ENCODE results near the gene RABGAP1L.

- TF ChIP-seq CBX5 (IDR thresholded peaks at IDR 0.05; ENCODE audit: low read depth) = no peak
- peak; percentile 89; the same call in 1 of the 2 replicates for TF ChIP-seq ZBED1 (IDR thresholded peaks at IDR 0.05; ENCODE audit: borderline replicate concordance)
- TF ChIP-seq RELA (IDR thresholded peaks at IDR 0.05; ENCODE audit: borderline replicate concordance, partially characterized antibody) = no peak
- no peak for TF ChIP-seq CTCF (IDR thresholded peaks at IDR 0.05 in 2 of 3, conservative IDR thresholded peaks at IDR 0.05 in 1 of 3; ENCODE audit: control insufficient read depth in 2 of 3, extremely low read depth in 1 of 3, insufficient read depth in 1 of 3, low read depth in 3 of 3, low read length in 3 of 3)
- TF ChIP-seq EP300 (IDR thresholded peaks at IDR 0.05; ENCODE audit: borderline replicate concordance in 1 of 2, control insufficient read depth in 1 of 2, low read depth in 2 of 2, low read length in 2 of 2) = peak; percentile 81 to 95
- TF ChIP-seq FOS (IDR thresholded peaks at IDR 0.05; ENCODE audit: borderline replicate concordance, extremely low read depth, insufficient read length) = no peak
Measured at GRCh38 chr1:174157157-174157806, 2.0 kb upstream of the RABGAP1L start.

Data from GM12878 (cell line).